Keratinocyte (primary cell): ENCODE data around the gene LGR6. TPM values are rescaled to one million over a fixed set of nuclear protein-coding genes. Genes with fewer than 3 reads are reported as not detected.

ENCODE experiments used
- DNase-seq: peaks from one replicate; pipeline ENCODE4 v3.0.0-alpha.2; 2011; ENCODE audit warnings: low read depth, missing footprints, low spot score
- FAIRE-seq: peaks from 2 replicates; lab custom pipeline; 2011; peaks lifted over from hg19 to GRCh38; lab: Jason Lieb, UNC
- H2AFZ ChIP-seq: 2 replicates; pipeline ENCODE4 v1.6.0; 2012; ENCODE audit warnings: low read length, control low read depth, inconsistent platforms; ENCODE audit not compliant: control insufficient read depth
- H3K27ac ChIP-seq: 2 replicates; pipeline ENCODE4 v1.5.1; 2011; ENCODE audit warnings: low read length; ENCODE audit not compliant: control insufficient read depth, insufficient read depth
- H3K27me3 ChIP-seq: 3 replicates; pipeline ENCODE4 v1.6.0; 2011; ENCODE audit warnings: low read length; ENCODE audit not compliant: control insufficient read depth, insufficient read depth; ENCODE audit errors: extremely low read depth
- H3K36me3 ChIP-seq, 2 experiments: 2 replicates in 1 of 2; 3 replicates in 1 of 2; pipeline ENCODE4 v1.5.1; 2011; ENCODE audit warnings: low read length in 2 of 2, mild to moderate bottlenecking in 1 of 2; ENCODE audit not compliant: control insufficient read depth in 2 of 2, insufficient read depth in 2 of 2; ENCODE audit errors: extremely low read depth in 1 of 2
- H3K4me1 ChIP-seq: 3 replicates; pipeline ENCODE4 v1.5.1; 2011; ENCODE audit warnings: low read length; ENCODE audit not compliant: control insufficient read depth, insufficient read depth; ENCODE audit errors: extremely low read depth
- H3K4me2 ChIP-seq: 3 replicates; pipeline ENCODE4 v1.6.0; 2011; ENCODE audit warnings: low read depth, low read length; ENCODE audit not compliant: control insufficient read depth, insufficient read depth; ENCODE audit errors: extremely low read depth
- H3K4me3 ChIP-seq, 3 experiments: fragments of 200-600 bp in 1 of 3; sonication (generic) in 1 of 3; 2 replicates in 2 of 3; 3 replicates in 1 of 3; pipeline ENCODE4 v1.5.1; 2011 to 2016; ENCODE audit warnings: low read length in 3 of 3, mild to moderate bottlenecking in 3 of 3, control low read depth in 2 of 3, inconsistent platforms in 1 of 3, low read depth in 1 of 3, mixed read lengths in 1 of 3, mixed run types in 1 of 3, moderate library complexity in 1 of 3; ENCODE audit not compliant: control insufficient read depth in 2 of 3, insufficient read depth in 2 of 3; ENCODE audit errors: extremely low read depth in 1 of 3
- H3K79me2 ChIP-seq: 2 replicates; pipeline ENCODE4 v1.6.0; 2012; ENCODE audit warnings: low read length; ENCODE audit not compliant: control insufficient read depth, insufficient read depth
- H3K9ac ChIP-seq: 3 replicates; pipeline ENCODE4 v1.6.0; 2011; ENCODE audit warnings: low read length; ENCODE audit not compliant: control insufficient read depth, insufficient read depth; ENCODE audit errors: extremely low read depth
- H3K9me1 ChIP-seq: 3 replicates; pipeline ENCODE4 v1.6.0; 2011; ENCODE audit warnings: low read length; ENCODE audit not compliant: control insufficient read depth, insufficient read depth; ENCODE audit errors: extremely low read depth
- H3K9me3 ChIP-seq: 2 replicates; pipeline ENCODE4 v1.5.1; 2012; ENCODE audit warnings: low read depth, low read length; ENCODE audit not compliant: control insufficient read depth
- H4K20me1 ChIP-seq: 3 replicates; pipeline ENCODE4 v1.6.0; 2011; ENCODE audit warnings: low read length; ENCODE audit not compliant: control insufficient read depth, insufficient read depth; ENCODE audit errors: extremely low read depth
- EZH2 ChIP-seq: IDR thresholded peaks from one replicate; pipeline ENCODE4 v1.6.1; 2012; ENCODE audit warnings: inconsistent platforms, mild to moderate bottlenecking, low read length, moderate library complexity
- dilution Hi-C: fragments of 300-500 bp; cut with MboI; formaldehyde crosslinking; loops from one replicate; pipeline ENCODE4 v1.7.0; 2020; ENCODE audit warnings: low sequenced_read_pairs; ENCODE audit not compliant: extremely low pct_ligation_motif_present
- polyA plus RNA-seq, 5 experiments: library from polyadenylated mRNA; depleted of rRNA in 3 of 5; stranded (reverse) in 3 of 5; stranded (forward) in 1 of 5; unstranded in 1 of 5; fragments of >200 nt; gene quantifications; 1 replicate in 1 of 5; 2 replicates in 3 of 5; 3 replicates in 1 of 5; pipeline versions ENCODE4 v1.2.1 to v1.2.3, GENCODE V29; 2011 to 2012; ENCODE audit warnings: missing spikeins in 2 of 5, low read depth in 1 of 5, low replicate concordance in 1 of 5
- TF ChIP-seq, protein P1 (sequence below), 3 experiments: IDR thresholded peaks in 1 of 3; conservative IDR thresholded peaks in 1 of 3; optimal IDR thresholded peaks in 1 of 3; 2 replicates in 2 of 3; 3 replicates in 1 of 3; pipeline versions ENCODE3 to v1.5.1; 2011; ENCODE audit warnings: low read length in 3 of 3, mild to moderate bottlenecking in 3 of 3, moderate library complexity in 2 of 3, control low read depth in 1 of 3, inconsistent platforms in 1 of 3; ENCODE audit not compliant: insufficient read depth in 2 of 3; ENCODE audit errors: extremely low read depth in 1 of 3

LGR6 gene
- polyA plus RNA-seq, 1 donor (not counting 4 experiments of a cell fraction or from before 2014, with no cell fraction given), result 0.42 TPM

DNA sequence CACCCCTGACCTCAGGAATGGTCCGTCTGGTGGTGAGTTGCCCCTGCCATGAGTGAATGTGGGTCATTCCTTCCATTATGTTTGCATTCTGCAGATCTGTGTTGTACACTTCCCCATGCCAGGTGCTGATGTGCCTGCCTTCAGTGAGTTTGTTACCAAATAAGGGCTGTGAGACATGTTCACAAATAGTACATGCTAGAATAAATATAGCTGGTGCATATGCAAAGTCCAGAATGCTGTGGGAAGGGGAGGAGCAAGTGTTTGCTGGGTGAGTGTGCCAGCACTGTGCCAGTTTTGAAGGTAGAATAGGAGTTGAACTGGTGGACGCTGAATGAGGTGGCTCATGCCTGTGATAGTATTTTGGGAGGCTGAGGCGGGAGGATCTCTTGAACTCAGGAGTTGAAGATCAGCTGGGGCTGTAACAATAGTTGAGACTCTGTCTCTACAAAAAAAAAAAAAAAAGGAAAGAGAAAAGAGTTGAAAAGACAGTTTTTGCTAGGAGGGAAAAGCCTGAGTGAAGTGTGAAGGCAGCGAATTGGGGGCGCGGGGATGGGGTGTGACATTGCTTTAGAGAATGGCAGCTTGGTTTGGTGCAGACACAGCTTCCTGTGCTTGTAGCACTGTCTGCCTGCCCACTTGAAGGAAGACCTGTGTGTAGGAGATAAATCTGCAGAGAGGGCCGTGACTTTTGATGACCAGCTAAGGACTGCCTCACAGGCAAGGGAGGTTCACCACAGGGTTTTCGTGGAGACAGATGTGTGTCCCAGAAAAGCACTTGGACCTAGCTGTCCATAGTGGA lies 61.1 kb downstream of the LGR6 start:
- H3K79me2 ChIP-seq, result no peaks in the 10 kb centered on the region
- peaks cover 14% of the 10 kb centered on the region for H3K27me3 ChIP-seq
- H3K4me3 ChIP-seq, result no peak overlapping the region
- no peaks in the 10 kb centered on the region for H3K4me1 ChIP-seq
- no peak overlapping the region for H3K9ac ChIP-seq
- no peak for FAIRE-seq
- no peaks in the 10 kb centered on the region for H4K20me1 ChIP-seq
- dilution Hi-C loops, result no loop called here
- H3K36me3 ChIP-seq, result no peaks in the 10 kb centered on the region
- H3K9me1 ChIP-seq, result no peaks in the 10 kb centered on the region
- TF ChIP-seq EZH2, result no peak
- TF ChIP-seq, protein P1, sequence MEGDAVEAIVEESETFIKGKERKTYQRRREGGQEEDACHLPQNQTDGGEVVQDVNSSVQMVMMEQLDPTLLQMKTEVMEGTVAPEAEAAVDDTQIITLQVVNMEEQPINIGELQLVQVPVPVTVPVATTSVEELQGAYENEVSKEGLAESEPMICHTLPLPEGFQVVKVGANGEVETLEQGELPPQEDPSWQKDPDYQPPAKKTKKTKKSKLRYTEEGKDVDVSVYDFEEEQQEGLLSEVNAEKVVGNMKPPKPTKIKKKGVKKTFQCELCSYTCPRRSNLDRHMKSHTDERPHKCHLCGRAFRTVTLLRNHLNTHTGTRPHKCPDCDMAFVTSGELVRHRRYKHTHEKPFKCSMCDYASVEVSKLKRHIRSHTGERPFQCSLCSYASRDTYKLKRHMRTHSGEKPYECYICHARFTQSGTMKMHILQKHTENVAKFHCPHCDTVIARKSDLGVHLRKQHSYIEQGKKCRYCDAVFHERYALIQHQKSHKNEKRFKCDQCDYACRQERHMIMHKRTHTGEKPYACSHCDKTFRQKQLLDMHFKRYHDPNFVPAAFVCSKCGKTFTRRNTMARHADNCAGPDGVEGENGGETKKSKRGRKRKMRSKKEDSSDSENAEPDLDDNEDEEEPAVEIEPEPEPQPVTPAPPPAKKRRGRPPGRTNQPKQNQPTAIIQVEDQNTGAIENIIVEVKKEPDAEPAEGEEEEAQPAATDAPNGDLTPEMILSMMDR (optimal IDR thresholded peaks at IDR 0.05 in 1 of 3, IDR thresholded peaks at IDR 0.05 in 1 of 3, conservative IDR thresholded peaks at IDR 0.05 in 1 of 3; ENCODE audit: extremely low read depth in 1 of 3, insufficient read depth in 2 of 3, low read length in 3 of 3), result no peak
- no peak overlapping the region for H2AFZ ChIP-seq
- no peak overlapping the region for H3K4me2 ChIP-seq
- no peak overlapping the region for H3K27ac ChIP-seq
- no peaks in the 10 kb centered on the region for H3K9me3 ChIP-seq
- no peak for DNase-seq

DNA sequence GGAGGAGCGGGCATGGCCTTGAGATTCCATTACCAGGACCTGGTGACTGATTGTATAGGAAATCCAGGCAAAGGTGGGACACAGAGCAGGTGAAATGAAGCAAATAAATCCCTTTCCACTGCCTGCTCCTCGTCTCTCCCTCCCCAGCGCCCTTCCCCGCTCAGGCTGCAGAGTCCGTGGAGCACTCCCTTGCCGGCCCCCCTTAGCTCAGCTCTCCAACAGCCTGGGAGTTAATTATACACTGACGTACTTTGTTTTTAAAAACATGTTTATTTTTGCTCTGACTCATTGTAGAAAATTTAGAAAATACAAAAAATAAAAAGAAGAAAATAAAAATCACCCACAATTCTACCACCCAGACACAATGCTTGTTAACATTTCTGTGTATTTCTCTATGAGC lies 61.7 kb downstream of the LGR6 start:
- H3K4me1 ChIP-seq, result no peaks in the 10 kb centered on the region
- no peak overlapping the region for H3K27ac ChIP-seq
- H4K20me1 ChIP-seq, result no peaks in the 10 kb centered on the region
- no peak overlapping the region for H2AFZ ChIP-seq
- no peaks in the 10 kb centered on the region for H3K9me3 ChIP-seq
- H3K9me1 ChIP-seq, result no peaks in the 10 kb centered on the region
- H3K4me3 ChIP-seq, result no peak overlapping the region
- TF ChIP-seq, protein P1 (optimal IDR thresholded peaks at IDR 0.05 in 1 of 3, IDR thresholded peaks at IDR 0.05 in 1 of 3, conservative IDR thresholded peaks at IDR 0.05 in 1 of 3; ENCODE audit: extremely low read depth in 1 of 3, insufficient read depth in 2 of 3, low read length in 3 of 3), result no peak
- no peak for TF ChIP-seq EZH2
- H3K9ac ChIP-seq, result no peak overlapping the region
- FAIRE-seq (no peak), DNase-seq (no peak)
- peaks cover 18% of the 10 kb centered on the region for H3K27me3 ChIP-seq
- H3K4me2 ChIP-seq, result no peak overlapping the region
- H3K36me3 ChIP-seq, result no peaks in the 10 kb centered on the region
- no peaks in the 10 kb centered on the region for H3K79me2 ChIP-seq
- dilution Hi-C loops, result no loop called here
